ENCODE data around the gene SLCO1C1. TPM values are rescaled to one million over a fixed set of nuclear protein-coding genes. Genes with fewer than 3 reads are reported as not detected.

Gene SLCO1C1
- total RNA-seq, 1 experiment from 2014 or later: not detected

DNA sequence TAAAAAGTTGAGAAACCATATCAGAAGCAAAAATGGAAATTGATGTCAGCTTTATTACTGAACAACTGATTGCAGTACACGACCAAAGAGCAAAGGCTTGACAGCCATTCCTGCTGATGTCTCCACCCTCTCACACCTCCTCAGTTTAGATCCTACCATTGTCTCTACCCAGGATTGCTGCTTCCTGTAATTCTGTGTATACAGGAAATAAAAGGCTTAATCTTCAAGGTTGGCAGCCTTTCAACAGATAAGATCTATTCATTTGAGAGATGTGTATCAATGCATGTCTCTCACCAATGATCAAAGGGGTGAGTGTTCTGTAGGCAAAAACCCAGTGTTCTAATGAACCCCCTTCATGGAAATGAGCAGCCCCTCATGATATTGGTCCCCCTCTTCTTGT, 27.0 kb downstream of the SLCO1C1 start:
- intact Hi-C loops (cut with micrococcal nuclease): no loop called here
- no peaks in the 10 kb centered on the region for H4K20me1 ChIP-seq (ENCODE audit: insufficient read depth)
- ChIA-PET RAD21 (ENCODE audit: low non-redundant PET in 1 of 2, low total read pairs in 2 of 2, uncharacterized antibody in 2 of 2, unreplicated experiment in 2 of 2) (no interaction called here), POLR2A (no interaction called here), CTCF (no interaction called here)
- TF ChIP-seq SRF (IDR thresholded peaks at IDR 0.05; ENCODE audit: low read depth) (no peak), ZBTB33 (IDR thresholded peaks at IDR 0.05; ENCODE audit: extremely low read depth, insufficient replicate concordance, low read length) (no peak), EZH2 (IDR thresholded peaks at IDR 0.05) (no peak)
- no peak overlapping the region for H3K27ac ChIP-seq (ENCODE audit: low read depth, low read length)
- H3K9me2 ChIP-seq (ENCODE audit: insufficient read depth): no peaks in the 10 kb centered on the region
- no peaks in the 10 kb centered on the region for H3K4me1 ChIP-seq (ENCODE audit: control insufficient read depth in 1 of 2, insufficient read depth in 2 of 2, low read length in 2 of 2)
- no peak overlapping the region for H3K4me3 ChIP-seq (replicated peaks in 1 of 2; ENCODE audit: low read depth in 1 of 2, low read length in 2 of 2)
- no peak overlapping the region for H3K9ac ChIP-seq (ENCODE audit: low read length)
- no TSS peak for BruUV-seq (replicated peaks)
- no peak overlapping the region for H2AFZ ChIP-seq (ENCODE audit: low read depth, low read length, poor library complexity, severe bottlenecking)
- no peaks in the 10 kb centered on the region for H3K27me3 ChIP-seq (ENCODE audit: insufficient read depth, low read length)
- no peaks in the 10 kb centered on the region for H3K9me3 ChIP-seq (ENCODE audit: control insufficient read depth in 1 of 2, insufficient read depth in 1 of 2, low read depth in 1 of 2, low read length in 2 of 2)
- ATAC-seq (no peak), DNase-seq (ENCODE audit: low read depth, low spot score) (no peak)
- H3K36me3 ChIP-seq (ENCODE audit: control insufficient read depth in 1 of 2, insufficient read depth in 2 of 2, low read length in 2 of 2): no peaks in the 10 kb centered on the region
- H3K79me2 ChIP-seq (ENCODE audit: insufficient read depth, low read length): no peaks in the 10 kb centered on the region
- no peak overlapping the region for H3K4me2 ChIP-seq (ENCODE audit: low read length)

DNA sequence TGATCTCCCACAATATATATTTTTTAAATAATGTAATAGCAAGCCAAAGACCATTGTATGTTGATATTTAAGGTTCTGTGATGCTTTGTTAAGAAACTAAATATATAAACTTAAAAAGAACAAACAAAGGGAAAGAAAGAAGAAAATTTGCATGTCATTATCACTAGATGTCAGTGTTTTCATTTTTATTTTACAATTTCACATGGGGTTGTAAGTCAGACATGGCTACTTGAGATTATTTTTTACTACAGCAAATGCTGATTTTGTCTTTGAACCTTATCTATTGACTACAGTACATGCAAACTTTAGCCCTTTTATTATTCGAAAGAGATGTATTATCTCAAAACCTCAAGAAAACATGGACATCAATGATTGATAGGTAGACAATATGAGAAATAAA, 36.1 kb downstream of the SLCO1C1 start:
- RAD21 ChIA-PET (ENCODE audit: low non-redundant PET in 1 of 2, low total read pairs in 2 of 2, uncharacterized antibody in 2 of 2, unreplicated experiment in 2 of 2): no interaction called here
- POLR2A ChIA-PET: no interaction called here
- Histone ChIP-seq H3K9me2 (ENCODE audit: insufficient read depth) (no peaks in the 10 kb centered on the region), H3K4me2 (ENCODE audit: low read length) (no peak overlapping the region), H2AFZ (ENCODE audit: low read depth, low read length, poor library complexity, severe bottlenecking) (no peak overlapping the region), H3K79me2 (ENCODE audit: insufficient read depth, low read length) (no peaks in the 10 kb centered on the region), H4K20me1 (ENCODE audit: insufficient read depth) (no peaks in the 10 kb centered on the region), H3K9me3 (ENCODE audit: control insufficient read depth in 1 of 2, insufficient read depth in 1 of 2, low read depth in 1 of 2, low read length in 2 of 2) (no peaks in the 10 kb centered on the region), H3K27me3 (ENCODE audit: insufficient read depth, low read length) (no peaks in the 10 kb centered on the region), H3K36me3 (ENCODE audit: control insufficient read depth in 1 of 2, insufficient read depth in 2 of 2, low read length in 2 of 2) (no peaks in the 10 kb centered on the region), H3K9ac (ENCODE audit: low read length) (no peak overlapping the region), H3K27ac (ENCODE audit: low read depth, low read length) (no peak overlapping the region), H3K4me3 (replicated peaks in 1 of 2; ENCODE audit: low read depth in 1 of 2, low read length in 2 of 2) (no peak overlapping the region), H3K4me1 (ENCODE audit: control insufficient read depth in 1 of 2, insufficient read depth in 2 of 2, low read length in 2 of 2) (no peaks in the 10 kb centered on the region)
- TF ChIP-seq CEBPB (IDR thresholded peaks at IDR 0.05; ENCODE audit: low read depth) (no peak), RAD21 (IDR thresholded peaks at IDR 0.05; ENCODE audit: low read depth) (peak; percentile 30)
- BruUV-seq (replicated peaks): no TSS peak
- intact Hi-C loops (cut with micrococcal nuclease): no loop called here
- no peak for ATAC-seq
- DNase-seq (ENCODE audit: low read depth, low spot score): no peak
- CTCF ChIA-PET: no interaction called here

Data from HCT116 (cell line).